HG03108 (cell line): ENCODE measurements around the gene SIX1.

Source experiments
- ATAC-seq: cut with Tn5 transposase; IDR thresholded peaks from one replicate; pipeline ENCODE4 v1.9.1; 2021; ENCODE audit warnings: moderate library complexity; ENCODE audit not compliant: unreplicated experiment

SIX1 gene

GRCh38 chr14:60655898-60656685, 6.8 kb upstream of the SIX1 start:
- no peak for ATAC-seq

- ATAC-seq: no peak
These were observed 6.0 kb upstream of the SIX1 start for GRCh38 chr14:60655119-60655897.

- no peak for ATAC-seq
These were observed 5.1 kb upstream of the SIX1 start for GRCh38 chr14:60654334-60654821.

GRCh38 chr14:60653701-60654161, 4.5 kb upstream of the SIX1 start:
- ATAC-seq: no peak

GRCh38 chr14:60652674-60653651, 3.7 kb upstream of the SIX1 start:
- ATAC-seq: no peak

GRCh38 chr14:60651796-60652673, 2.8 kb upstream of the SIX1 start:
- no peak for ATAC-seq

- no peak for ATAC-seq
These were observed 2.0 kb upstream of the SIX1 start for GRCh38 chr14:60651086-60651795.

- no peak for ATAC-seq
These were observed 1.2 kb upstream of the SIX1 start for GRCh38 chr14:60650373-60650961.

GRCh38 chr14:60649875-60650372, 647 bp upstream of the SIX1 start:
- ATAC-seq: no peak

- no peak for ATAC-seq
These were observed 886 bp downstream of the SIX1 start for GRCh38 chr14:60648249-60648933.

- ATAC-seq: no peak
These were observed 1.4 kb downstream of the SIX1 start for GRCh38 chr14:60647837-60648248.

GRCh38 chr14:60647081-60647836, 2.0 kb downstream of the SIX1 start:
- no peak for ATAC-seq

- ATAC-seq: no peak
These were observed 3.0 kb downstream of the SIX1 start for GRCh38 chr14:60646226-60646818.

GRCh38 chr14:60645126-60645741, 4.0 kb downstream of the SIX1 start:
- ATAC-seq: no peak

GRCh38 chr14:60644666-60645065, 4.6 kb downstream of the SIX1 start:
- no peak for ATAC-seq
